ENCODE measurements around the gene ELOVL5. TPM values are rescaled to one million over a fixed set of nuclear protein-coding genes. Genes with fewer than 3 reads are reported as not detected.

Gene ELOVL5
- total and polyA plus RNA-seq, 2 donors from 2014 or later = 20.5 to 42.0 TPM

GRCh38 chr6:53344969-53345368 lies 3.8 kb downstream of the ELOVL5 start:
- Histone ChIP-seq H3K9ac (ENCODE audit: low read length in 3 of 3) (no peak overlapping the region), H3K27ac (ENCODE audit: low read depth in 2 of 2, low read length in 2 of 2) (no peak overlapping the region), H3K36me3 (ENCODE audit: control insufficient read depth in 2 of 3, insufficient read depth in 3 of 3, low read length in 3 of 3) (no peaks in the 10 kb centered on the region), H3K4me1 (ENCODE audit: control insufficient read depth in 2 of 3, insufficient read depth in 2 of 3, low read depth in 1 of 3, low read length in 3 of 3) (peaks cover 0 to 10% (median 5%) of the 10 kb centered on the region in 3 donors), H3K27me3 (ENCODE audit: control insufficient read depth, insufficient read depth, low read length) (no peaks in the 10 kb centered on the region), H3K4me3 (ENCODE audit: low read length in 3 of 3) (no peak overlapping the region), H3K9me3 (ENCODE audit: control insufficient read depth in 2 of 3, insufficient read depth in 1 of 3, low read length in 3 of 3) (no peaks in the 10 kb centered on the region)
- intact Hi-C loops (cut with DNase I) = no loop called here
- no peak for FAIRE-seq
- TF ChIP-seq CTCF (IDR thresholded peaks at IDR 0.05; ENCODE audit: borderline replicate concordance, extremely low read depth, insufficient read depth) = no peak
- no peak for DNase-seq

- TF ChIP-seq CTCF (IDR thresholded peaks at IDR 0.05; ENCODE audit: borderline replicate concordance, extremely low read depth, insufficient read depth) = no peak
- FAIRE-seq = no peak
- H3K4me1 ChIP-seq (ENCODE audit: control insufficient read depth in 2 of 3, insufficient read depth in 2 of 3, low read depth in 1 of 3, low read length in 3 of 3) = peaks cover 0 to 10% (median 5%) of the 10 kb centered on the region in 3 donors
- no peak overlapping the region for H3K27ac ChIP-seq (ENCODE audit: low read depth in 2 of 2, low read length in 2 of 2)
- no peaks in the 10 kb centered on the region for H3K27me3 ChIP-seq (ENCODE audit: control insufficient read depth, insufficient read depth, low read length)
- no peak overlapping the region for H3K9ac ChIP-seq (ENCODE audit: low read length in 3 of 3)
- DNase-seq = no peak
- intact Hi-C loops (cut with DNase I) = no loop called here
- H3K36me3 ChIP-seq (ENCODE audit: control insufficient read depth in 2 of 3, insufficient read depth in 3 of 3, low read length in 3 of 3) = no peaks in the 10 kb centered on the region
- H3K4me3 ChIP-seq (ENCODE audit: low read length in 3 of 3) = no peak overlapping the region
- no peaks in the 10 kb centered on the region for H3K9me3 ChIP-seq (ENCODE audit: control insufficient read depth in 2 of 3, insufficient read depth in 1 of 3, low read length in 3 of 3)
Measured at GRCh38 chr6:53343092-53343491, 5.7 kb downstream of the ELOVL5 start.

- Histone ChIP-seq H3K27ac (ENCODE audit: low read depth in 2 of 2, low read length in 2 of 2) (no peak overlapping the region), H3K36me3 (ENCODE audit: control insufficient read depth in 2 of 3, insufficient read depth in 3 of 3, low read length in 3 of 3) (peaks cover 0 to 1% (median 0%) of the 10 kb centered on the region in 3 donors), H3K27me3 (ENCODE audit: control insufficient read depth, insufficient read depth, low read length) (no peaks in the 10 kb centered on the region), H3K4me3 (ENCODE audit: low read length in 3 of 3) (no peak overlapping the region), H3K9me3 (ENCODE audit: control insufficient read depth in 2 of 3, insufficient read depth in 1 of 3, low read length in 3 of 3) (no peaks in the 10 kb centered on the region), H3K4me1 (ENCODE audit: control insufficient read depth in 2 of 3, insufficient read depth in 2 of 3, low read depth in 1 of 3, low read length in 3 of 3) (peaks cover 0 to 8% (median 5%) of the 10 kb centered on the region in 3 donors), H3K9ac (ENCODE audit: low read length in 3 of 3) (no peak overlapping the region)
- DNase-seq (no peak), FAIRE-seq (no peak)
- TF ChIP-seq CTCF (IDR thresholded peaks at IDR 0.05; ENCODE audit: borderline replicate concordance, extremely low read depth, insufficient read depth) = no peak
- intact Hi-C loops (cut with DNase I) = no loop called here
Measured at GRCh38 chr6:53342217-53342616, 6.5 kb downstream of the ELOVL5 start.

GRCh38 chr6:53340536-53340935 lies 8.2 kb downstream of the ELOVL5 start:
- H3K9me3 ChIP-seq (ENCODE audit: control insufficient read depth in 2 of 3, insufficient read depth in 1 of 3, low read length in 3 of 3) = no peaks in the 10 kb centered on the region
- no peak overlapping the region for H3K4me3 ChIP-seq (ENCODE audit: low read length in 3 of 3)
- no peaks in the 10 kb centered on the region for H3K27me3 ChIP-seq (ENCODE audit: control insufficient read depth, insufficient read depth, low read length)
- no peak overlapping the region for H3K9ac ChIP-seq (ENCODE audit: low read length in 3 of 3)
- no peak overlapping the region for H3K27ac ChIP-seq (ENCODE audit: low read depth in 2 of 2, low read length in 2 of 2)
- peaks cover 0 to 2% (median 0%) of the 10 kb centered on the region in 3 donors for H3K4me1 ChIP-seq (ENCODE audit: control insufficient read depth in 2 of 3, insufficient read depth in 2 of 3, low read depth in 1 of 3, low read length in 3 of 3)
- peaks cover 0 to 5% (median 0%) of the 10 kb centered on the region in 3 donors for H3K36me3 ChIP-seq (ENCODE audit: control insufficient read depth in 2 of 3, insufficient read depth in 3 of 3, low read length in 3 of 3)
- no peak for TF ChIP-seq CTCF (IDR thresholded peaks at IDR 0.05; ENCODE audit: borderline replicate concordance, extremely low read depth, insufficient read depth)
- DNase-seq = no peak
- FAIRE-seq = no peak
- intact Hi-C loops (cut with DNase I) = no loop called here
